DND-41 (cell line): ENCODE measurements around the gene POLR3A.

ENCODE experiments used
- ATAC-seq: fragments of 200-7000 bp; cut with Tn5 transposase; 3 replicates; pipeline ENCODE4 v1.9.1; 2021; ENCODE audit warnings: low read depth; ENCODE audit not compliant: insufficient read depth
- DNase-seq: peaks from one replicate; pipeline ENCODE4 v3.0.0-alpha.2; 2020
- H2AFZ ChIP-seq: 2 replicates; pipeline ENCODE4 v1.6.0; 2012; ENCODE audit warnings: low read depth, low read length
- H3K27ac ChIP-seq: 2 replicates; pipeline ENCODE4 v1.5.1; 2012; ENCODE audit warnings: low read length, inconsistent platforms
- H3K27me3 ChIP-seq: fragments of 200-600 bp; sonication (generic); 2 replicates; pipeline ENCODE4 v1.6.0; 2012; ENCODE audit warnings: low read length, mild to moderate bottlenecking, inconsistent platforms; ENCODE audit not compliant: insufficient read depth, poor library complexity
- H3K36me3 ChIP-seq: 2 replicates; pipeline ENCODE4 v1.5.1; 2012; ENCODE audit warnings: low read length, inconsistent platforms; ENCODE audit not compliant: insufficient read depth
- H3K4me1 ChIP-seq: 2 replicates; pipeline ENCODE4 v1.5.1; 2012; ENCODE audit warnings: mild to moderate bottlenecking, low read length; ENCODE audit not compliant: insufficient read depth
- H3K4me2 ChIP-seq: 2 replicates; pipeline ENCODE4 v1.6.0; 2012; ENCODE audit warnings: mild to moderate bottlenecking, moderate library complexity, low read length, inconsistent platforms; ENCODE audit not compliant: insufficient read depth
- H3K4me3 ChIP-seq, 2 experiments: fragments of 200-600 bp in 1 of 2; shearing (Covaris generic) in 1 of 2; 2 replicates each; pipeline ENCODE4 v1.5.1; 2012 to 2016; ENCODE audit warnings: inconsistent platforms in 2 of 2, low read length in 2 of 2, mild to moderate bottlenecking in 2 of 2, low read depth in 1 of 2, moderate library complexity in 1 of 2
- H3K79me2 ChIP-seq: 2 replicates; pipeline ENCODE4 v1.6.0; 2012; ENCODE audit warnings: low read length, inconsistent platforms; ENCODE audit not compliant: insufficient read depth
- H3K9ac ChIP-seq: 2 replicates; pipeline ENCODE4 v1.6.0; 2012; ENCODE audit warnings: low read depth, mild to moderate bottlenecking, inconsistent platforms, low read length, moderate library complexity
- H3K9me3 ChIP-seq: 2 replicates; pipeline ENCODE4 v1.5.1; 2012; ENCODE audit warnings: low read length, moderate library complexity, mild to moderate bottlenecking, inconsistent platforms; ENCODE audit not compliant: insufficient read depth, severe bottlenecking
- H4K20me1 ChIP-seq: 2 replicates; pipeline ENCODE4 v1.6.0; 2012; ENCODE audit warnings: low read length; ENCODE audit not compliant: insufficient read depth
- CTCF ChIP-seq: IDR thresholded peaks from 2 replicates; pipeline ENCODE4 v1.5.1; 2012; ENCODE audit warnings: borderline replicate concordance, low read length, moderate library complexity, mild to moderate bottlenecking; ENCODE audit not compliant: poor library complexity, severe bottlenecking; ENCODE audit errors: extremely low read depth
- EZH2 ChIP-seq: IDR thresholded peaks from 3 replicates; pipeline ENCODE4 v1.6.1; 2012; ENCODE audit warnings: borderline replicate concordance, low read depth, mild to moderate bottlenecking, moderate library complexity, low read length, inconsistent platforms; ENCODE audit not compliant: severe bottlenecking

The POLR3A gene

GRCh38 chr10:77964811-77965210 is 64.5 kb downstream of the POLR3A start:
- Histone ChIP-seq H3K4me3 (no peak overlapping the region), H3K4me2 (no peak overlapping the region), H3K27ac (no peak overlapping the region), H3K79me2 (no peaks in the 10 kb centered on the region), H3K4me1 (no peaks in the 10 kb centered on the region), H4K20me1 (no peaks in the 10 kb centered on the region), H3K36me3 (no peaks in the 10 kb centered on the region; the same call in 1 of the 2 replicates), H3K9ac (no peak overlapping the region), H3K9me3 (no peaks in the 10 kb centered on the region), H2AFZ (no peak overlapping the region), H3K27me3 (no peaks in the 10 kb centered on the region)
- DNase-seq, result no peak
- no peak for ATAC-seq
- TF ChIP-seq EZH2, result no peak
- no peak for TF ChIP-seq CTCF

GRCh38 chr10:77963901-77964300 is 65.4 kb downstream of the POLR3A start:
- Histone ChIP-seq H3K27me3 (no peaks in the 10 kb centered on the region), H3K4me1 (no peaks in the 10 kb centered on the region), H2AFZ (no peak overlapping the region), H3K4me2 (no peak overlapping the region), H3K36me3 (no peaks in the 10 kb centered on the region), H3K9me3 (no peaks in the 10 kb centered on the region), H3K9ac (no peak overlapping the region), H3K27ac (no peak overlapping the region), H4K20me1 (no peaks in the 10 kb centered on the region), H3K4me3 (no peak overlapping the region), H3K79me2 (no peaks in the 10 kb centered on the region)
- DNase-seq (no peak), ATAC-seq (no peak)
- TF ChIP-seq CTCF (no peak), EZH2 (no peak)

DNA sequence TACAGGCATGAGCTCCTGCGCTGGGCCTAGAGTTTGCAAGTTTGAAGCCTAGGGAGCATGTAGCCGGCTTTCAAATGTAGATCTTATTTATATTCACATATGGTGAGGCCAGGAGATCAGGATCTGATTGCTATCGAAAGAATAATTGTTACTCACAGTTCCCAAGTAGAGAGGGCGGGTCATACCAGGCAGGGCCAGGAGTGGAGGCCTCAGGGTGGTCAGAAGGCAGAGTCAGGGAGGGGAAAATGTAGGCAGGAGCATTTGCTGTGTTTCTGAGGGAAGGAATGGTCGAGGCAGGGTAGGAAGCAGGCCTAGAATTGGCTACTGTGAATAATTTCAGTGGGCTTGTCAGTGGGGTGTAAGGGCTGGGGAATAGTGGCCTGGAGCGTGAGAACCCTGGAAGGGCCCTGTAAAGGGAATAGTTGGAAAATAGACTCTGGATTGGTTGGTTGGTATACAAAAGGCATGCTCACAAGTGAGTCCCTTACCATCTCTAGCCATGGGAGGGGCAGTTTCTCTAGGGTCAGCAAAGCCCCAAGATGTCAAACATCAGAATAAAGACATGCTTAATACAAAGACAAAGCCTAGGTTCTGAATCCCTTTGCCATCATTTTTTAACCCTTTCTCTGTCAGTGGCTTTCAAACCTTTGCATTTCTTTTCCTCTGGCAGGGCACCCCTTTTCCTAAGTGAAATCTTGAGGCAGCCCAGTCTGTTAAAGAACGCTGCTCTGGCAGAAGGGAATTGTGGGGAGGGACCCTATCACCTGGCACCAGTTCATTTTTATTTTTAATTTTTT is 66.8 kb downstream of the POLR3A start:
- H3K4me1 ChIP-seq, result no peaks in the 10 kb centered on the region
- H3K27me3 ChIP-seq, result no peaks in the 10 kb centered on the region
- ATAC-seq (no peak), DNase-seq (no peak)
- no peak for TF ChIP-seq CTCF
- TF ChIP-seq EZH2, result no peak
- no peak overlapping the region for H3K4me2 ChIP-seq
- no peak overlapping the region for H3K27ac ChIP-seq
- no peaks in the 10 kb centered on the region for H4K20me1 ChIP-seq
- H3K36me3 ChIP-seq, result no peaks in the 10 kb centered on the region
- H3K4me3 ChIP-seq, result no peak overlapping the region
- H3K9ac ChIP-seq, result no peak overlapping the region
- H3K9me3 ChIP-seq, result no peaks in the 10 kb centered on the region
- H2AFZ ChIP-seq, result no peak overlapping the region
- no peaks in the 10 kb centered on the region for H3K79me2 ChIP-seq

DNA sequence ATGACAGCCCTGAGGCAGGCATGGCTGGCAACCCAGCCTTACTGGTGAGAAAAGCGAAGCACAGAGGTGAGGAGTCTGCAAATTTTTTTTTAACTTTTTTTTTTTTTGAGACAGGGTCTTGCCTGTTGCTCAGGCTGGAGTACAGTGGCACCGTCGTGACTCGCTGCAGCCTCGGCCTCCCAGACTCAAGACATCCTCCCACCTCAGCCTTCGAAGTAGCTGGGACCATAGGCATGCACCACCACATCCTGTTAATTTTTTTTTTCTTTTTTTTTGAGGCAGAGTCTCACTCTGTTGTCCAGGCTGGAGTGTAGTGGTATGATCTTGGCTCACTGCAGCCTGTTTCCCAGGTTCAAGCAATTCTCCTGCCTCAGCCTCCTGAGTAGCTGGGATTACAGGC is 67.6 kb downstream of the POLR3A start:
- TF ChIP-seq EZH2, result no peak
- no peak for TF ChIP-seq CTCF
- H3K27me3 ChIP-seq, result no peaks in the 10 kb centered on the region
- no peak overlapping the region for H3K4me2 ChIP-seq
- no peak overlapping the region for H3K9ac ChIP-seq
- H4K20me1 ChIP-seq, result no peaks in the 10 kb centered on the region
- ATAC-seq (peak; percentile 62; the same call in 2 of the 3 replicates), DNase-seq (peak; percentile 17)
- H3K4me1 ChIP-seq, result no peaks in the 10 kb centered on the region
- H2AFZ ChIP-seq, result no peak overlapping the region
- H3K9me3 ChIP-seq, result no peaks in the 10 kb centered on the region
- H3K79me2 ChIP-seq, result no peaks in the 10 kb centered on the region
- no peak overlapping the region for H3K4me3 ChIP-seq
- no peaks in the 10 kb centered on the region for H3K36me3 ChIP-seq
- H3K27ac ChIP-seq, result no peak overlapping the region
